Measurements from ENCODE around the gene SKA2.

- no peak for TF ChIP-seq MAX (IDR thresholded peaks at IDR 0.05; ENCODE audit: insufficient read depth, insufficient read length)
- no peak for TF ChIP-seq POLR2AphosphoS5 (IDR thresholded peaks at IDR 0.05; ENCODE audit: insufficient read depth, low read depth, low read length)
- no peak for TF ChIP-seq CTCF (IDR thresholded peaks at IDR 0.05; ENCODE audit: extremely low read depth in 1 of 2, insufficient read depth in 1 of 2, low read depth in 1 of 2, low read length in 2 of 2)
These were observed 87.2 kb downstream of the SKA2 start for GRCh38 chr17:59067756-59068155.
